SU-DHL-6 (cell line): ENCODE results near the gene SLCO1A2.

ENCODE experiments used
- EZH2phosphoT487 ChIP-seq: fragments of 200-600 bp; sonication (generic), shearing (Covaris generic); conservative IDR thresholded peaks from 2 replicates; pipeline ENCODE4 v1.6.1; 2018; ENCODE audit warnings: mild to moderate bottlenecking, antibody characterized with exemption, low read length, moderate library complexity, mixed read lengths
- TF ChIP-seq, protein P1 (sequence below): fragments of 200-600 bp; sonication (generic); IDR thresholded peaks from one replicate; pipeline ENCODE4 v1.5.1; 2017; ENCODE audit warnings: antibody characterized with exemption, mild to moderate bottlenecking, low read length, moderate library complexity; ENCODE audit not compliant: insufficient read depth, poor library complexity, severe bottlenecking

GRCh38 chr12:21323736-21324135, 11.0 kb downstream of the SLCO1A2 start:
- TF ChIP-seq, protein P1, sequence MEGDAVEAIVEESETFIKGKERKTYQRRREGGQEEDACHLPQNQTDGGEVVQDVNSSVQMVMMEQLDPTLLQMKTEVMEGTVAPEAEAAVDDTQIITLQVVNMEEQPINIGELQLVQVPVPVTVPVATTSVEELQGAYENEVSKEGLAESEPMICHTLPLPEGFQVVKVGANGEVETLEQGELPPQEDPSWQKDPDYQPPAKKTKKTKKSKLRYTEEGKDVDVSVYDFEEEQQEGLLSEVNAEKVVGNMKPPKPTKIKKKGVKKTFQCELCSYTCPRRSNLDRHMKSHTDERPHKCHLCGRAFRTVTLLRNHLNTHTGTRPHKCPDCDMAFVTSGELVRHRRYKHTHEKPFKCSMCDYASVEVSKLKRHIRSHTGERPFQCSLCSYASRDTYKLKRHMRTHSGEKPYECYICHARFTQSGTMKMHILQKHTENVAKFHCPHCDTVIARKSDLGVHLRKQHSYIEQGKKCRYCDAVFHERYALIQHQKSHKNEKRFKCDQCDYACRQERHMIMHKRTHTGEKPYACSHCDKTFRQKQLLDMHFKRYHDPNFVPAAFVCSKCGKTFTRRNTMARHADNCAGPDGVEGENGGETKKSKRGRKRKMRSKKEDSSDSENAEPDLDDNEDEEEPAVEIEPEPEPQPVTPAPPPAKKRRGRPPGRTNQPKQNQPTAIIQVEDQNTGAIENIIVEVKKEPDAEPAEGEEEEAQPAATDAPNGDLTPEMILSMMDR = no peak
- TF ChIP-seq EZH2phosphoT487 = no peak
